Kidney (tissue), 14 donors: Measurements from ENCODE around the gene LACTB. TPM values are rescaled to one million over a fixed set of nuclear protein-coding genes. Genes with fewer than 3 reads are reported as not detected.
A peak's percentile ranks its signal among the peaks of the same experiment; 100 is the strongest.

Experiments
- DNase-seq, 5 donors: peaks; one replicate each; pipeline ENCODE4 v3.0.0-alpha.2; 2013 to 2020
- FAIRE-seq: peaks from 2 replicates; lab custom pipeline; 2012; peaks lifted over from hg19 to GRCh38; lab: Jason Lieb, UNC
- H3K27ac ChIP-seq, 2 donors: one replicate each; pipeline ENCODE4 v1.7.0; 2013; ENCODE audit warnings: low read depth in 2 of 2, low read length in 2 of 2, inconsistent platforms in 1 of 2
- H3K27me3 ChIP-seq: one replicate; pipeline ENCODE4 v1.7.1; 2013; ENCODE audit warnings: low read length, inconsistent platforms; ENCODE audit not compliant: control insufficient read depth, insufficient read depth
- H3K36me3 ChIP-seq, 3 donors: one replicate each; pipeline versions ENCODE4 v1.7.0 to v1.7.1; 2013; ENCODE audit warnings: low read length in 3 of 3, control low read depth in 1 of 3, inconsistent platforms in 1 of 3; ENCODE audit not compliant: insufficient read depth in 3 of 3, control insufficient read depth in 2 of 3
- H3K4me1 ChIP-seq, 3 donors: one replicate each; pipeline versions ENCODE4 v1.7.0 to v1.7.1; 2013; ENCODE audit warnings: low read length in 3 of 3, inconsistent platforms in 1 of 3, low read depth in 1 of 3; ENCODE audit not compliant: control insufficient read depth in 2 of 3, insufficient read depth in 2 of 3
- H3K4me3 ChIP-seq, 3 donors: one replicate each; pipeline versions ENCODE4 v1.7.0 to v1.8.1; 2013; ENCODE audit warnings: low read length in 3 of 3, control low read depth in 1 of 3, inconsistent platforms in 1 of 3
- H3K9ac ChIP-seq, 3 donors: one replicate each; pipeline versions ENCODE4 v1.7.0 to v1.7.1; 2013; ENCODE audit warnings: low read length in 3 of 3, control low read depth in 1 of 3, inconsistent platforms in 1 of 3
- H3K9me3 ChIP-seq, 3 donors: one replicate each; pipeline versions ENCODE4 v1.7.0 to v1.7.1; 2013; ENCODE audit warnings: low read length in 3 of 3, control low read depth in 1 of 3, inconsistent platforms in 1 of 3; ENCODE audit not compliant: control insufficient read depth in 2 of 3, insufficient read depth in 1 of 3
- CTCF ChIP-seq: IDR thresholded peaks from 3 replicates; pipeline ENCODE4 v1.5.1; 2012; ENCODE audit warnings: mild to moderate bottlenecking, moderate library complexity, borderline replicate concordance; ENCODE audit not compliant: insufficient read depth; ENCODE audit errors: extremely low read depth
- intact Hi-C: fragments of 100-400 bp; cut with DNase I; formaldehyde crosslinking; loops from one replicate; pipeline ENCODE4 v1.11.1; 2022
- polyA plus RNA-seq: library from polyadenylated mRNA; stranded (reverse); fragments of 350-450 nt; fragmentation: Illumina TruSeq; extraction: RNeasy Lipid Tissue Mini Kit (QIAGEN cat#74804); gene quantifications from one replicate; pipeline ENCODE4 v1.2.3, GENCODE V29; 2014; ENCODE audit warnings: low read depth, low replicate concordance; ENCODE audit not compliant: insufficient read depth
- total RNA-seq: library from RNA; stranded (reverse); fragmentation: NEBNext Ultra II Directional; extraction: Animal tissue kit (Norgen Biotek cat#: 25700); gene quantifications from one replicate; pipeline ENCODE4 v1.2.1, GENCODE V29; 2021
- donor health status: control.
- donor health status: control.
- donor health status: control.
- donor health status: control.
- donor health status: control.
- donor health status: DM: yes; HTN: yes; CAD: no.
- donor health status: Normal renal cell carcinoma (clear cell type).

LACTB gene
- total and polyA plus RNA-seq, 2 donors from 2014 or later: 16.8 to 17.6 TPM

GRCh38 chr15:63076714-63077046 is 45.0 kb upstream of the LACTB start:
- no peak for TF ChIP-seq CTCF
- H3K36me3 ChIP-seq: no peaks in the 10 kb centered on the region
- no peak overlapping the region for H3K27ac ChIP-seq
- no peaks in the 10 kb centered on the region for H3K9me3 ChIP-seq
- intact Hi-C loops: no loop called here
- no peak overlapping the region for H3K4me3 ChIP-seq
- H3K27me3 ChIP-seq: no peaks in the 10 kb centered on the region
- H3K9ac ChIP-seq: no peak overlapping the region
- no peak for DNase-seq
- no peak for FAIRE-seq
- H3K4me1 ChIP-seq: peaks cover 0 to 3% (median 0%) of the 10 kb centered on the region in 3 donors

DNA sequence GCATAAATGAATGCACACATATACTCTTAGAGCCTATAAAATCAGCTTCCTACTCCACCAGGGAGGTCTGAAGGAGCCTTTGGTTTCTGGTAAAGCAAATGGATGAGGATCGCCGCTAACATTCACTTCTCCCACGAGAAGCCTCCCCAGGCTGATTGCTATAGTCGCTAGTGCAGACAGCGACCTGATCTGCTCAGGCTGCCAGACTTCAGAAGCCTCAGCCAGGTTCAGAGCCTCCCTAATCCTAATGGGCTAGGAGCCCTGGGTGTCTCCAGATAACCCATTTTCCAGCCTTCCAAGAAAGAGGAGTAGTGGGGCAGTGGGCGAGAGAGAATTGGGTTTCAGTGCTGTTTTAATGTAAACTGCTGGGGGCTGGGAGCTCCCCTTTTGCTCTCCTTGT is 43.7 kb upstream of the LACTB start:
- intact Hi-C loops: no loop called here
- DNase-seq (peak in 1 of 5 donors; percentile 32), FAIRE-seq (no peak)

GRCh38 chr15:63079947-63080626 is 41.6 kb upstream of the LACTB start:
- peaks cover 0 to 3% (median 0%) of the 10 kb centered on the region in 3 donors for H3K4me1 ChIP-seq
- H3K27me3 ChIP-seq: no peaks in the 10 kb centered on the region
- intact Hi-C loops: no loop called here
- H3K36me3 ChIP-seq: no peaks in the 10 kb centered on the region
- H3K4me3 ChIP-seq: no peak overlapping the region
- FAIRE-seq (no peak), DNase-seq (no peak)
- no peaks in the 10 kb centered on the region for H3K9me3 ChIP-seq
- TF ChIP-seq CTCF: no peak
- H3K27ac ChIP-seq: no peak overlapping the region
- H3K9ac ChIP-seq: no peak overlapping the region

More for the DNA sequence above, 43.7 kb upstream of the LACTB start:
- H3K4me3 ChIP-seq: no peak overlapping the region
- H3K4me1 ChIP-seq: peaks cover 0 to 3% (median 0%) of the 10 kb centered on the region in 3 donors
- H3K9ac ChIP-seq: no peak overlapping the region
- H3K27ac ChIP-seq: no peak overlapping the region
- no peaks in the 10 kb centered on the region for H3K9me3 ChIP-seq
- no peak for TF ChIP-seq CTCF
- H3K36me3 ChIP-seq: no peaks in the 10 kb centered on the region
- no peaks in the 10 kb centered on the region for H3K27me3 ChIP-seq
